Epithelial cell of proximal tubule (primary cell): ENCODE data around the gene DUS2. TPM values are rescaled to one million over a fixed set of nuclear protein-coding genes. Genes with fewer than 3 reads are reported as not detected.

Source experiments
- DNase-seq: peaks from one replicate; pipeline ENCODE4 v3.0.0-alpha.2; 2011; ENCODE audit warnings: low read depth
- H3K4me3 ChIP-seq: 2 replicates; pipeline ENCODE4 v1.5.1; 2011; ENCODE audit warnings: low read depth, mild to moderate bottlenecking, low read length
- total RNA-seq: library from RNA; depleted of rRNA; stranded (reverse); fragments of >200 nt; gene quantifications from 2 replicates; pipeline ENCODE4 v1.2.3, GENCODE V29; 2015
- TF ChIP-seq, protein P1 (sequence below): conservative IDR thresholded peaks from 2 replicates; pipeline ENCODE4 v1.5.1; 2012; ENCODE audit warnings: low read depth, mild to moderate bottlenecking, low read length

DUS2 gene
- total RNA-seq, 1 donor from 2014 or later = 20.9 TPM

DNA sequence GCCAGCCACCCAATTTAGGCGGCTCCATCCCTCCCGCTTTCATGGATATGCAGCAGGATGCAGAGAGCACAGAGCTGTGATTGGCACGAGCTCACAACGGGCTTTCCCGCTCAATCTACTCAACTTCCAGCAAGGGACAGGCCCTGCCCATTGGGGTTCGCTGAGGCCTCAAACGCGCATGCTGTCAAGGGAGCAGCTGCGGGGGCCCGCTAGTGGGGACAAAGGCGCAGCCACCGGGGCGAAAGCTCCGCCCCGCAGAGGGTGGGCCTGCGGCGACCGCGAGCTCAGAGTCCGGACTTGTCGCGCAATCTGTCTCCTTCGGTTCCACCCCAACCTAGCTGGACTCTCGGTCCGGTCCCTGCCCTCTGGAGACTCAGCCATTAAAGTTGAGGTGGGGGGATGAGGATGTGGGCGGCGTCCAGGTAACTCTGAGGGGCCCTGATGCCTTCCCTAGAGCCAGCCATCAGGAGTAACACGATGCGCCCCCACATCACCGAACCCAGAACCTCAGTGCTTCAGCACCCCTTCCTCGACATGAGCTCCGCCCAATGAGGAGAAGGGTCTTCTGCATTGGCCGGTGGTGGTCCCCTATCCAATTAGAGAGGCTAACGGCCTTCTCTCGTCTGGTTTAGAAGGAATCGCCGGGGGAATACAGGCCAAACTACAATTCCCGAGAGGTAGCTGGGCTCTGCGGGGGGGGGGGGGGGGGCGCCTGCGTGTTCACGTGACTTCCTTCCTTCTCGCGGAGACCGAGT, 61.6 kb downstream of the DUS2 start:
- TF ChIP-seq, protein P1, sequence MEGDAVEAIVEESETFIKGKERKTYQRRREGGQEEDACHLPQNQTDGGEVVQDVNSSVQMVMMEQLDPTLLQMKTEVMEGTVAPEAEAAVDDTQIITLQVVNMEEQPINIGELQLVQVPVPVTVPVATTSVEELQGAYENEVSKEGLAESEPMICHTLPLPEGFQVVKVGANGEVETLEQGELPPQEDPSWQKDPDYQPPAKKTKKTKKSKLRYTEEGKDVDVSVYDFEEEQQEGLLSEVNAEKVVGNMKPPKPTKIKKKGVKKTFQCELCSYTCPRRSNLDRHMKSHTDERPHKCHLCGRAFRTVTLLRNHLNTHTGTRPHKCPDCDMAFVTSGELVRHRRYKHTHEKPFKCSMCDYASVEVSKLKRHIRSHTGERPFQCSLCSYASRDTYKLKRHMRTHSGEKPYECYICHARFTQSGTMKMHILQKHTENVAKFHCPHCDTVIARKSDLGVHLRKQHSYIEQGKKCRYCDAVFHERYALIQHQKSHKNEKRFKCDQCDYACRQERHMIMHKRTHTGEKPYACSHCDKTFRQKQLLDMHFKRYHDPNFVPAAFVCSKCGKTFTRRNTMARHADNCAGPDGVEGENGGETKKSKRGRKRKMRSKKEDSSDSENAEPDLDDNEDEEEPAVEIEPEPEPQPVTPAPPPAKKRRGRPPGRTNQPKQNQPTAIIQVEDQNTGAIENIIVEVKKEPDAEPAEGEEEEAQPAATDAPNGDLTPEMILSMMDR = no peak
- peak overlapping the region; percentile 77 for H3K4me3 ChIP-seq
- DNase-seq = no peak

DNA sequence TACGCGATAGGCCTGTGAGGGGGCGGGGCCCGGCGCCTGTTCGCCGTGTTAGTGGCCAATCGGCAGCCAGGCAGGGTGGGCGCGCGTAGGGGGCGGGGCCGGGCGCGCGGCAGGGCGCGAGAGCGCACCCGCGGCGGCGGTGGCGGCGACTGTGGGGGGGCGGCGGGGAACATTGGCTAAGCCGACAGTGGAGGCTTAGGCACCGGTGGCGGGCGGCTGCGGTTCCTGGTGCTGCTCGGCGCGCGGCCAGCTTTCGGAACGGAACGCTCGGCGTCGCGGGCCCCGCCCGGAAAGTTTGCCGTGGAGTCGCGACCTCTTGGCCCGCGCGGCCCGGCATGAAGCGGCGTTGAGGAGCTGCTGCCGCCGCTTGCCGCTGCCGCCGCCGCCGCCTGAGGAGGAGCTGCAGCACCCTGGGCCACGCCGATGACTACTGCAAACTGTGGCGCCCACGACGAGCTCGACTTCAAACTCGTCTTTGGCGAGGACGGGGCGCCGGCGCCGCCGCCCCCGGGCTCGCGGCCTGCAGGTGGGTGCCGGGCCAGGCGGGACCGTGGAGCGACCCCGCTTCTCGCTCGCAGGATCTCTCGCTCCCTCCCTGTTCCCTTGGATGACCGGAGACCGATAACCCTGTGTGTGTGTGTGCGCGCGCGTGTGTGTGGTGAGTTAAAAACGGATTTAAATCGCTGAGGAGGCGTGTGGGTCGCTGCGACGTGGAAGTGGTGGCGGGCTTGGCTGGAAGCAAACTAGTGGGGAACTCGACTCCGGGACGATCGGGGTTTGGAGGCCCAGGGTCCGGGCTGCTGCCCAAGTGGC, 62.4 kb downstream of the DUS2 start, which contains the start of gene NFATC3:
NFATC3 (plus strand) TSS at position 112 of the 813 bp plus-strand sequence; CDS start at position 424, 312 bp downstream.
- TF ChIP-seq, protein P1 = no peak
- H3K4me3 ChIP-seq = peak within 1 kb of the TSS; percentile 78
- no peak for DNase-seq

DNA sequence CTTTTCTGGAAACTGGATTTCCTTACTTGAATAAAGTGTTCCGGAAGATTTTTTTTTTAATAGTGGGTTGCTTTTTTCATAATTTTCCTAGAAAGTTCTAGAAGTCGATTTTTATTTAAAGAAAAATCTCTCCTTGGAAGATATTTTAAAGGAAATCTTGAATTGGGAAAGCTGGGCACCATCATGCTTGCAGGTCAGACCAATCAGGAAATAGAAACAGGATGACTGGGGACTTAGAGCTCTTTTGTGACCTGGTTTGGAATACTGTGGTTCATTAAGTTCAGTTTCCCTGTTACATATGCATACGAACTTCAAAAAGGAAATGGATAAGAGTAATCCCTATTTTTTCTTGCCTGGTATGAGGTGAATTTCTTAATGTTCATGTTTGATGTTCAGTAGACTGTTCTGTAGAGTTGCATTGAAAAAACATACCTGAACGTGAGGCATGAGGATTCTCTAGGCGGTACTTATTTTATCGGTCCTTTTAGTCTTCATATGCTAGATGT, 63.3 kb downstream of the DUS2 start:
- no peak for DNase-seq
- H3K4me3 ChIP-seq = peak overlapping the region; percentile 78
- TF ChIP-seq, protein P1 = no peak

DNA sequence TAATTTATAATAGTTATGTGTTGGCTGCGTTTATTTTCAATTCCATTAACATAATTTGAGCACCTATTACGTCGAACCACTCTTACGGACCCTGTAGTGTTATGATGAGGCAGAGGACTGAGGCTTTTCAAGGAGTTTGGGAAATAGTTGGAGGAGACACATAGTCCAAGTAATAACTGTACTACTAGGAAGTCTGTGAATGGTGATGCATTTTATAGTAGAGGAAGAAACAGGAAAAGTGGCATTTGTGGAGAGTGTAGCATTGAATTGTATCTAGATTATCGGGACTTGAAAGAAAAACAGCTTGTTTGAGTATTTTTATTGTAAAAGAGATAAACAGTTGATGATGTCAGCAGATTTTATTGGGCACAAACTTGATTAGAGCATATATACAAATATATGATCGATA, 63.8 kb downstream of the DUS2 start:
- peak overlapping the region; percentile 78 for H3K4me3 ChIP-seq
- DNase-seq = no peak
- TF ChIP-seq, protein P1 = no peak

DNA sequence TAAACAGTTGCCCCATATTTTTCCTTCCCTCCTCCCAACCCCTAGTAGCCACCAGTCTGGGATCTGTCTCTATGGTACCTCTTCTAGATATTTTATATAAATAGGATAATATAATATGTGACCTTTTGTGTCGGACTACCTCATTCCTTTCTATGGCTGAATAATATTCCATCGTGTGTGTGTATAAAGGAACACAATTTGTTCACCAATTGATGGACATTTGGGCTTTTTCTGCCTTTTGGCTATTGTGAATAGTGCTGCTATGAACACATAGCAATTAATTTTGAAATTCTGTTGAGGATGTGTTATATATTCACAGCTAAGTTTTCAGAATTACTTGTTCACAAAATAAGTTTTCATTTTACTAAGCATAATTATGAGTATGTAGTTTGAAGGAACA, 64.6 kb downstream of the DUS2 start:
- TF ChIP-seq, protein P1 = no peak
- peak overlapping the region; percentile 4 for H3K4me3 ChIP-seq
- no peak for DNase-seq

DNA sequence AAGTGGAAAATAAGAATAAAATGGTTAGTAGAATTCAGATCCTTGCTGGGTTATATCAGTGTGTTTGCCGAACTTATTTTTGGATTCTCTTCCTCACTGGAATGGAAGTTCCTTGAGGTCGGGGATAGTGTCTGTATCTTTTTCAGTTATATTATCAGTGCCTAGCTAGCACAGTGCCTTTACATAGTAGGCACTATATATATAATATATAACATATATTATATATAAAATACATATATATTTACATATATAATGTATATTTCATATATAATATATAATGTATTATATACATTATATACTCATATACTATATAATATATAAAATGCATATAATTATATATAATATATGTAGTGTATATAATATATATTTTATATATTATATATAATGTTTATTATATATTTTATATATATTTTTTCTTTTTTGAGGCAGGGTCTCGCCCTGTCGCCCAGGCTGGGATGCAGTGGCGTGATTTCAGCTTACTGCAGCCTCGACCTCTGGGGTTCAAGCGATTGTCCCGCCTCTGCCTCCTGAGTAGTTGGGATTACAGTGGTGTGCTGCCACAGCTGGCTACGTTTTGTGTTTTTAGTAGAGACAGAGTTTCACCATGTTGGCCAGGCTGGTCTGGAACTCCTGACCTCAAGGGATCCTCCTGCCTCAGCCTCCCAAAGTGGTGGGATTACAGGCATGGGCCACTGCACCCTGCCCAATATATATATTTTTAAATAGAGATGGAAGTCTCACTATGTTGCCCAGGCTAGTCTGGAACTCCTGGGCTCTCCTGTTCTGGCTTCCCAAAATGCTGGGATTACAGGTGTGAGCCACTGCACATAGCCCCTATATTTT, 65.3 kb downstream of the DUS2 start:
- TF ChIP-seq, protein P1 = no peak
- no peak for DNase-seq
- no peak overlapping the region for H3K4me3 ChIP-seq
